Subcutaneous adipose tissue (tissue), 4 donors: ENCODE results near the gene SNX6. TPM values are rescaled to one million over a fixed set of nuclear protein-coding genes. Genes with fewer than 3 reads are reported as not detected.

ENCODE experiments used
- total RNA-seq, 4 donors: library from RNA; depleted of rRNA; stranded (reverse); fragments of >200 nt; gene quantifications; one replicate each; pipeline ENCODE4 v1.1.0, GENCODE V29; 2016
- TF ChIP-seq, protein P1 (sequence below): fragments of 450-650 bp; IDR thresholded peaks from one replicate; pipeline ENCODE4 v1.5.1; 2016; ENCODE audit warnings: low read depth, mild to moderate bottlenecking, control low read depth, antibody characterized with exemption, moderate library complexity

SNX6 gene
- total RNA-seq = 100 to 1,000 TPM in 3 of 4 donors, 10 to 100 TPM in 1; 68.6 to 211 (median 156) TPM

DNA sequence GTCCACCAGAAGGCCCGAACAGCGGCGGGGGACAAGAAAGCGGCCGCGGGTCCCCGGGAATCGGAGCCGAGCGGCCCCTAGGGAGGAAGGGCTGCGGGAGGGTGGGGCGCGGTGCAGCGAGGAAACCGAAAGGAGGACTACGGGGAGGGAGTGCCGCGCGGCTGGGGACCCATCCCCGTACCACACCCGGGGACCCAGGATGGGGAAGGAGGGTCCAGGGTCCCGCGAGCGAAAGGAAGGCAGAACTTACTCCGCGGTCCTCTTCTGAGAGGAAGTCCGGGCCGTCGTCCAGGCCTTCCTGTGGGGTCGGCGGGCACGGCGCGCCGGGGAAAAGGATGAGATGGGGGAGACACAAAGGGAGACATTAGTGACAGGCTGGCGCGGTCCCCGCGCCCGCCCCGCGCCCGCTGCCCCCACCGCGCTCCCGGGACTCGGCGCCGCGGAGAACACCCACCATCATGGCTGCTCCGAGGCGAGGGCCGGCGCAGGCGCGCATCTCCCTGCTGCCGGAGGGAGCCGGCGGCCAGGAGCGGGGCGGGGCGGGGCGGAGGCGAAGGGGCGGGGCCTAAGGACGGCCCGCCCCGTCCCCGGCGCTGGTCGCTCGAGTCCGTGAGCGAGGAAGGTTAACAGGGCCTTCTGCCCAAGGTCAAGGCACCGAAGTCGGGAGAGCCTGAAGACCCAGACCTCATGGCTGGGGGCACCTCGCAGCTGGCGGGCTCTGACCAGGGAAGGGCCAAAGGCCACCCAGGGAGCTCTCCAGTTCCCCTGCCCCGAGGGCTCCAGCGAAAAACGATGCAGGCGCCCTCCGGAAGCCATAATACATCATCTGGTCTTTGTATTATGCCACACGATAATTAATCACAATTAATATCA is at the start of gene SNX6:
SNX6 (minus strand) TSS at position 492 of the 873 bp plus-strand sequence; CDS start at position 460, 32 bp downstream.
- TF ChIP-seq, protein P1, sequence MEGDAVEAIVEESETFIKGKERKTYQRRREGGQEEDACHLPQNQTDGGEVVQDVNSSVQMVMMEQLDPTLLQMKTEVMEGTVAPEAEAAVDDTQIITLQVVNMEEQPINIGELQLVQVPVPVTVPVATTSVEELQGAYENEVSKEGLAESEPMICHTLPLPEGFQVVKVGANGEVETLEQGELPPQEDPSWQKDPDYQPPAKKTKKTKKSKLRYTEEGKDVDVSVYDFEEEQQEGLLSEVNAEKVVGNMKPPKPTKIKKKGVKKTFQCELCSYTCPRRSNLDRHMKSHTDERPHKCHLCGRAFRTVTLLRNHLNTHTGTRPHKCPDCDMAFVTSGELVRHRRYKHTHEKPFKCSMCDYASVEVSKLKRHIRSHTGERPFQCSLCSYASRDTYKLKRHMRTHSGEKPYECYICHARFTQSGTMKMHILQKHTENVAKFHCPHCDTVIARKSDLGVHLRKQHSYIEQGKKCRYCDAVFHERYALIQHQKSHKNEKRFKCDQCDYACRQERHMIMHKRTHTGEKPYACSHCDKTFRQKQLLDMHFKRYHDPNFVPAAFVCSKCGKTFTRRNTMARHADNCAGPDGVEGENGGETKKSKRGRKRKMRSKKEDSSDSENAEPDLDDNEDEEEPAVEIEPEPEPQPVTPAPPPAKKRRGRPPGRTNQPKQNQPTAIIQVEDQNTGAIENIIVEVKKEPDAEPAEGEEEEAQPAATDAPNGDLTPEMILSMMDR = no peak

DNA sequence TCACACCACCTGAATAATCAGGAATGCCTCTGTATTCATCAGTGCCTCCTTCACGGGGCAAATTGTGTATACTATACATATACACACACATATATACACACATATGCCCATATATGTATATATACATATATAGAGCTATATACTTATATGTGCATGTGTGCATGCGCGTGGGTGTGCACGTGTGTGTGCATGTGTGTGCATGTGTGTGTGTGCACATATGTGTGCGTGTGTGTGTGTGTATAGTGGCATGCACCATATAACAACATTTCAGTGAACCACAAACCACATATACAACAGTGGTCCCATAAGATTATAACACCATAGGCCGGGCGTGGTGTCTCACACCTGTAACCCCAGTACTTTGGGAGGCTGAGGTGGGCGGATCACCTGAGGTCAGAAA is 48.8 kb upstream of the SNX6 start:
- TF ChIP-seq, protein P1 = no peak

DNA sequence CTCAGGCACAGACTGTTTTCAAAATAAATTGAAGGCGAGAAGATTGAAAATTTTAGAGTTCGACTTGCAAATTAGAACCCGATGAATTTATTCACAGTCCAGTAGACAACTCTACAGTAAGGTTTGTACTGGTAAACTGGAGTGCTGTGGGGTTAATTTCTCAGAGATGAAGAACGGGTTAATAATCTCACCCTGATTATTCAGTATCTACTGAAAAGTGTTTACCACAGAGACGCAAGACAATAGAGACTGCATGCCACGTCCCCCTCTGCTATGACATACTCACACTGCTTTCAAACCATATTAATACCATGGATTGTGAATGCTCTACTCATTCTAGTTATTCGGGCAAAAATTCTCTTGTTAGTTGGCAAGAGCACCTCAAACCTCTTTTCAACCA is 48.4 kb upstream of the SNX6 start:
- TF ChIP-seq, protein P1 = no peak

DNA sequence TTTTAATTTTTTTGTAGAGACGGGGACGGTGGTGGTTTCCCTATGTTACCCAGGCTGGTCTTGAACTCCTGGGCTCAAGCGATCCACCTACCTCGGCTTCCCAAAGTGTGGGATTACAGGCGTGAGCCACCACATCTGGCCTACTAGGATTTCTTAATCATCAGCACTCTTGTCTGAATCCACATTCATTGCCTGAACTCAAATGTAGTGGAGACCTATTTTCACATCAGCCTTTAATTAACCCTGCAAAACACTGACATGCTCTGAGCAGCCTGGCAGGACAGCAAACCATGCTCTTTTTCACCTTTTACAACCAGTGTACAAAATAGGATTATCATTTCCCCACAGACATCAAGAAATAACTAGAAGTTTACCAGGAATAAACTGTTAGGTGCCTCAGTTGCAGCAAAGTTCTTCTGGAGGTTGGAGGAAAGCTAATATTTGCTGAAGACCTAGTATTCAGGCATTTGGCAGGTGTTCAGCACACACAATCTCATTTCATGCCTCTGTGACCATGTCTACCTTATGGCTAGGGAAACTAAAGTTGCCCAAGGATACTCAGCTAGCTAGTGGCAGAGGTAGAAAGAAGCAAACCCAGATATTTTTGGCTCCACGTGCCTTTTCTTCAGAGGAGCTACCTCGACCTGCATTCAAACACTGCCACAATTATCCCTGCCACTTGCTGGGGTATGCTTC is 46.7 kb upstream of the SNX6 start:
- TF ChIP-seq, protein P1 = no peak

DNA sequence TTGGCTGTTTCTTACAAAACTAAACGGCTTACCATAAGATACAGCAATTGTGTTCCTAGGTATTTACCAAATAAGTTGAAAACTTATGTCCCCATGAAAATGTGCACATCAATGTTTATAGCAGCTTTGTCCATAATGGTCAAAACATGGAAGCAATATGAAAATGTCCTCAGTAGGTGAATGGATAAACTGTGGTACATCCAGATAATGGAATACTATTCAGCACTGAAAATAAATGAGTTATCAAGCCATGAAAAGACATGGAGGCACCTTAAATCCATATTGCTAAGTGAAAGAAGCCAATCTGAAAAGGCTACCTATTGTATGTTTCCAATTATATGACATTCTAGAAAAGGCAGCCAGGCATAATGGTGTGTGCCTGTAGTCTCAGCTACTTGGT is 43.8 kb upstream of the SNX6 start:
- TF ChIP-seq, protein P1 = no peak

DNA sequence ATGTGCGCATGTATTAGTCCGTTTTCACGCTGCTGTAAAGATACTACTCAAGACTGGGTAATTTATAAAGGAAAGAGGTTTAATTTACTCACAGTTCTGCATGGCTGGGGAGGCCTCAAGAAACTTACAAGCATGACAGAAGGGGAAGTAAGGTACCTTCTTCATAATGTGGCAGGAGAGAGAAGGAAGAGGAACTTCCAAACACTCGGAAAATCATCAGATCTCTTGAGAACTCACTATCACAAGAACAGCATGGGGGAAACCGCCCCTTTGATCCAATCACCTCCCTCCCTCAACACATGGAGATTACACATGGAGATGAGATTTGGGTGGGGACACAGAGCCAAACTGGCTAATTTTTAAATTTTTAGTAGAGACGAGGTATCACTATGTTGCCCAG is 41.8 kb upstream of the SNX6 start:
- TF ChIP-seq, protein P1 = no peak

DNA sequence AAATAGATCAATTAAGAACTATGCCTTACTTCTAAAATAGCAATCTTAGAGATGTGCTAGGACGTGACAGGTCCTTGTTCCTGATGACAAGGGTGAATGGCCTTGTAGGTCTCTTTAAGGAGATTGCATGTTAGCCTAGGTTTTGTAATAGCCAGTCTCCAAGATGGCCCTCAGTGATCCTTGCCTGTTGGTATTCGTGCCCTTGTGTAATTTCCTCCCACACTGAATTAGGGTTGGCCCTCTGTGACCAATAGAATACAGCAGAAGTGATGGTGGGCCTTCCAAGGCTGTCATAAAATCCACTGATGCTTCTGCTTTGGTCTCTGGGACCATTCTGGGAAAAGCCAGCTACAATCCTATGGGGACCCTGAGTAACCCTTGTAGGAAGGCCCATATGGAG is 38.2 kb upstream of the SNX6 start:
- TF ChIP-seq, protein P1 = no peak
